ENCODE data around the gene THOC6. TPM values are rescaled to one million over a fixed set of nuclear protein-coding genes. Genes with fewer than 3 reads are reported as not detected.

The THOC6 gene
- total RNA-seq, result 10 to 100 TPM; 33.6 to 58.8 TPM

- ATAC-seq, result peak; percentile 90 to 91
- Mint-ChIP-seq H3K27ac (peak within 1 kb of the TSS; percentile 87 to 90), H3K4me1 (ENCODE audit: low read depth in 2 of 2) (peaks cover 37 to 38% of the 10 kb centered on the region in 2 donors), H3K36me3 (no peaks in the 10 kb centered on the region), H3K9me3 (no peaks in the 10 kb centered on the region), H3K27me3 (peaks cover 0 to under 1% of the 10 kb centered on the region in 2 donors), H3K4me3 (peak within 1 kb of the TSS; percentile 88)
- DNase-seq (ENCODE audit: low spot score), result peak; percentile 97
These were observed at the start of gene THOC6, which contains the start of gene HCFC1R1 for GRCh38 chr16:3023669-3024478. Gene THOC6 (plus strand): TSS chr16:3024035. CDS start chr16:3024327, 292 bp downstream. Gene HCFC1R1 (minus strand): TSS chr16:3023942. CDS start chr16:3023941, 1 bp downstream.

DNA sequence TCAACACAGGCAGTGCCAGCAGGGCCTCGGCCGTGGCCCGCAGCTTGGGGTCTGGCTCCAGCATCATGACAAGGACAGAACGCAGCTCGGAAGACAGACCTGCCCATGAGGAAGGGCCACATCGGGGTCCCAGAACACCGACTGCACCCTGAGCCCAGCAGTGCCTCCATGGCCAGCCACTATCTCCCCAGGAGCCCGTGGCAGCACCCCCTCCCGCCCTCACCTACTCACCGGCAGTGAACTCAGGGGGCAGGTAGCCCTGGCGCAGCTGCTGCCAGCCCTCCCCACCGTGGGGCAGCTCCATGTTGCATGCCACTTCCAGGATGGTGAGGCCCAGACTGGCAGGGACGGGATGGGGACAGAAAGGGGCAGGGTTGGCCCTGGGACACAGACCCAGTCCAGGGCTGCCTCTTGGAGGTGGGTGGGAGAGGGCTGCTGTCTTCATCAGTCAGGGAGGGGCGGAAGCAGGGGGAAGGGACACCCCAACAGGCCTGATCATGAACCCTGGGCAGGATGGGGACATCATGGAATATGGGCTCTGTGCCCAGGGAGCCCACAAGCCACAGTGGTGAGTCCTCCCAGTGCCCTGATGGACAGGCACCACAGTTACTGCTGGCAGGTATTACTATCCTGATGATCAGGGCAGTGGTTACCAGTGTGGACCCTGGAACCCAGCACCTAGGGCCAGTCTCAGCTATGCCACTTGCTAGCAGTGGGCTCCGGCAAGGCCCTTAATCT is 49.3 kb upstream of the THOC6 start:
- Mint-ChIP-seq H3K9me3 (no peaks in the 10 kb centered on the region), H3K4me3 (no peak overlapping the region), H3K36me3 (no peaks in the 10 kb centered on the region), H3K4me1 (ENCODE audit: low read depth in 2 of 2) (peaks cover 8 to 17% of the 10 kb centered on the region in 2 donors), H3K27me3 (no peaks in the 10 kb centered on the region), H3K27ac (no peak overlapping the region)
- DNase-seq (ENCODE audit: low spot score) (no peak), ATAC-seq (no peak)

DNA sequence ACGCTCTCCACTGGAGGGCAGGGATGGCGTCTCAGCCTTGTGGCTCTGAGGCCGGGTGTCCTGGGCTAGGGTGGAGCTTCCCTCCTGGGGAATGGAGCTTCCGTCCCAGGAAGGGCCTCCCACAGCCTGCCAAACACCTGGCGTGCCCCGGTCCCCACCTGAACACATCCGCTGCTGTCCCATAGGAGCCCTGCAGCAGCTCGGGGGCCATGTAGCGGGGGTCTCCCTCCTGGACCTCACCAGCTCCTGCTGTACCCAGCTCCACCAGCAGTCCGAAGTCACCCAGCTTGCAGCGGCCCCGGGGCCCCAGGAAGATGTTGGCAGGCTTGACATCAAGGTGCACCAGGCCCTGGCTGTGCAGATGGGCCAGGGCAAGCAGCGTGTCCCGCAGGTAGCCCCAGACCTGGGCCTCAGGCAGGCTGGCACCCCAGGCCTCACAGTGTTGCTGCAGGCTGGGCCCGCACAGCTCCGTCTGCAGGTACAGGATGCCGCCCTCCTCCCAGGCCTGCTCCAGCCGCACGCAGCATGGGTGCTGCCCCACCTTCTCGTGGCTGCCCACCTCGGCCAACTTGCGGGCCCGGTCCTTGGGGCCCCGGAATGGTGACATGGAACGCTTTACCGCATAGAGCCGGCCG is 48.6 kb upstream of the THOC6 start:
- Mint-ChIP-seq H3K4me3 (no peak overlapping the region), H3K27ac (no peak overlapping the region), H3K36me3 (no peaks in the 10 kb centered on the region), H3K27me3 (no peaks in the 10 kb centered on the region), H3K4me1 (ENCODE audit: low read depth in 2 of 2) (peaks cover 8 to 17% of the 10 kb centered on the region in 2 donors), H3K9me3 (no peaks in the 10 kb centered on the region)
- DNase-seq (ENCODE audit: low spot score) (no peak), ATAC-seq (no peak)

DNA sequence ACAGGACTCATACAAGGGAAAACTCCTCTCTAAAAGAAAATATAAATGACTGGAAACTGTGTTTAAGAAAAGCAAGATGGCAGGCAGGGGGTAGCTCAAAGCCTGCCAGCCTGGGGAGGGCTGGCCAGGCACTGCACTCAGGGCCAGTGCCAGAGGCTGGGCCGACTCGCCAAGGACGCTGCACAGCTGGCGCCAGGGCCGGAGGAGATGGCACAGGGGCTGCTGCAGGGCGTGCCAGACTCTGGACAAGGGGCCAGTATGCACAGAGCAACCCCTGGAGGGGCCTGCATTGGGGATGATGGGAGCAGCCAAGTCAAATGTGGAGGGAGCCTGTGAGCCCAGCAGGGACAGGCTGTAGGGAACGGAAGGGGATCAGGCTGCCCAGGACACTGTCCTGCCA is 47.6 kb upstream of the THOC6 start:
- H3K4me1 Mint-ChIP-seq (ENCODE audit: low read depth in 2 of 2), result peaks cover 6 to 13% of the 10 kb centered on the region in 2 donors
- H3K27ac Mint-ChIP-seq, result no peak overlapping the region
- no peaks in the 10 kb centered on the region for H3K9me3 Mint-ChIP-seq
- ATAC-seq (no peak), DNase-seq (ENCODE audit: low spot score) (no peak)
- H3K36me3 Mint-ChIP-seq, result no peaks in the 10 kb centered on the region
- H3K27me3 Mint-ChIP-seq, result no peaks in the 10 kb centered on the region
- H3K4me3 Mint-ChIP-seq, result no peak overlapping the region

DNA sequence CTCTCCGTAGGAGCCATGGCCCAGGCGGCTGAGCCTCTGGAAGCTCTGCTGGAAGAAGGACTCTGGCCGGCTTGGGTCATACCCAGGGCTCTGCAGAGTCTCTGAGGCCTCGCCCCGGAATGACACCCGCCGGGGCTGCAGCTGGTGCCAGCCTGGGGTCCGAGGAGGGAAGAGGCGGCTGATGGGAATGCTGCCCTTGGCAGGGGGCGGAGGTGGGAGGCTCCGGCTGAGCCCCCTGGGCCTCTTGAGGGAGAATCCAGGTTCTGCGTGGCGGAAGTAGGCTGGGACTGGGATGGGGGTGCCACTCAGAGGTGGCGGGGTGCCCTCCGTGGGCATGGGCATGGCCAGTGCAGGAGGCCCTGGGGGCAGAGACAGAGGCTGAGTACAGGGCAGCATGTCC is 47.2 kb upstream of the THOC6 start:
- ATAC-seq (no peak), DNase-seq (ENCODE audit: low spot score) (no peak)
- Mint-ChIP-seq H3K4me1 (ENCODE audit: low read depth in 2 of 2) (peaks cover 8 to 16% of the 10 kb centered on the region in 2 donors), H3K27ac (no peak overlapping the region), H3K4me3 (no peak overlapping the region), H3K36me3 (no peaks in the 10 kb centered on the region), H3K9me3 (no peaks in the 10 kb centered on the region), H3K27me3 (no peaks in the 10 kb centered on the region)

DNA sequence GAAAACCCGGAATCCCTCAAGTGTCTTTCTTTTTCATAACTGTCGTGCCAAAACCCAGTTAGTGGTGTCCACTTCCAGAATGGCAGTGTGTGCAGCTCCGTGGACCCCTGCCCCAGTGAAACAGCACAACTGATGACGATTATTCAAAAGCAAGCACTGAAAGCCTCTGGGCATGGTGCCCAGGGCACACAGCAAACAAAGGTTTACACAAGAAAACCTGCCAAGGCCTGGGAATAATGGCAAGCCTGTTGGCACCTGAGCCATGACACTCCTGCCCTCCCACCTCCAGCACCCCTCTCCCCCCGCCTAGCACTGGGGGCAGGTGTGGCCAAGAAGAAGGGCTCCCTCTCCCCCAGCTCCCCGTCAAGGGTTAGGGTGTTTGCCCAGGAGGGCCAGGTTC is 46.4 kb upstream of the THOC6 start:
- DNase-seq (ENCODE audit: low spot score) (no peak), ATAC-seq (no peak)
- no peak overlapping the region for H3K27ac Mint-ChIP-seq
- peaks cover 6 to 15% of the 10 kb centered on the region in 2 donors for H3K4me1 Mint-ChIP-seq (ENCODE audit: low read depth in 2 of 2)
- no peak overlapping the region for H3K4me3 Mint-ChIP-seq
- no peaks in the 10 kb centered on the region for H3K9me3 Mint-ChIP-seq
- no peaks in the 10 kb centered on the region for H3K36me3 Mint-ChIP-seq
- H3K27me3 Mint-ChIP-seq, result no peaks in the 10 kb centered on the region

DNA sequence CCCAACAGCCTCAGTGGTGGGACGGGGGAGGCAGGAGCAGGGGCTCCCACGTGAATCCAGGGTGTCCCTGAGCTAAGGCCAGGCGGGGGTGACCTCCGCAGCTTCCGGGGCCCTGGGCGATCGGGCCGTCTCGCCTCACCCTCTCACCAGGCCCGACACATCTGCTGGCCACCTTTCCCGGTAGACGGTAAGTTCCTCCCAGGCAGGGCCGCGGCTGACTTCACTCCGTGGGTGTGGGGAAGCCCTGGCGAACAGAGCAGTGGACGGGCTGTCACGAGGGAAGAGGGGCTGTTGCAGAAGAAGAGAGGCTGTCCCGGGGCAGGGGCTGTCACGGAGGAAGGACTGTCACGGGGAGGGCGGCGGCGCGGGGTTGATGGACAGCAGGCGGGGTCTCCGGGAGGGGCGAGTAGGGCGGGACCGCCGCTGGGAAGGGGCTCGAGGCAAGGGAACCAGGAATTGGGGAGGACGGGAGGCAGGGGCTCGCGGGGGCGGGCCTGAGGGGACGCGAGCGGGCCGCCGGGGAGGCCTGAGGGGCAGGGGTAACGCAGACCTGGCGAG is 44.1 kb upstream of the THOC6 start:
- Mint-ChIP-seq H3K9me3 (no peaks in the 10 kb centered on the region), H3K4me3 (peak overlapping the region; percentile 69), H3K27me3 (no peaks in the 10 kb centered on the region), H3K4me1 (ENCODE audit: low read depth in 2 of 2) (peaks cover 10 to 19% of the 10 kb centered on the region in 2 donors), H3K36me3 (no peaks in the 10 kb centered on the region), H3K27ac (peak overlapping the region in 1 of 2 donors; percentile 49)
- ATAC-seq (peak in 1 of 2 donors; percentile 14), DNase-seq (ENCODE audit: low spot score) (no peak)

GRCh38 chr16:2980227-2981176 is 43.3 kb upstream of the THOC6 start, which contains the start of gene PKMYT1:
Gene PKMYT1 (minus strand): TSS chr16:2980446. CDS start chr16:2979657, 789 bp downstream.
- Mint-ChIP-seq H3K4me1 (ENCODE audit: low read depth in 2 of 2) (peaks cover 10 to 19% of the 10 kb centered on the region in 2 donors), H3K36me3 (no peaks in the 10 kb centered on the region), H3K27me3 (no peaks in the 10 kb centered on the region), H3K4me3 (peak within 1 kb of the TSS; percentile 69), H3K27ac (peak within 1 kb of the TSS; percentile 77 to 80), H3K9me3 (no peaks in the 10 kb centered on the region)
- ATAC-seq (peak; percentile 93 to 95), DNase-seq (ENCODE audit: low spot score) (peak; percentile 95)

GRCh38 chr16:2981177-2981898 is 42.5 kb upstream of the THOC6 start:
- peak overlapping the region; percentile 77 to 80 for H3K27ac Mint-ChIP-seq
- H3K9me3 Mint-ChIP-seq, result no peaks in the 10 kb centered on the region
- no peak for DNase-seq (ENCODE audit: low spot score)
- H3K4me3 Mint-ChIP-seq, result peak overlapping the region; percentile 69
- H3K27me3 Mint-ChIP-seq, result no peaks in the 10 kb centered on the region
- peaks cover 10 to 19% of the 10 kb centered on the region in 2 donors for H3K4me1 Mint-ChIP-seq (ENCODE audit: low read depth in 2 of 2)
- H3K36me3 Mint-ChIP-seq, result no peaks in the 10 kb centered on the region
- no peak for ATAC-seq

- ATAC-seq (no peak), DNase-seq (ENCODE audit: low spot score) (no peak)
- Mint-ChIP-seq H3K27ac (peak overlapping the region; percentile 77 to 80), H3K9me3 (no peaks in the 10 kb centered on the region), H3K36me3 (no peaks in the 10 kb centered on the region), H3K4me3 (peak overlapping the region; percentile 69), H3K4me1 (ENCODE audit: low read depth in 2 of 2) (peaks cover 10 to 19% of the 10 kb centered on the region in 2 donors), H3K27me3 (no peaks in the 10 kb centered on the region)
These were observed 42.0 kb upstream of the THOC6 start for GRCh38 chr16:2981899-2982250.

GRCh38 chr16:2982402-2982801 is 41.4 kb upstream of the THOC6 start:
- H3K27me3 Mint-ChIP-seq, result no peaks in the 10 kb centered on the region
- H3K9me3 Mint-ChIP-seq, result no peaks in the 10 kb centered on the region
- peak overlapping the region; percentile 69 for H3K4me3 Mint-ChIP-seq
- H3K4me1 Mint-ChIP-seq (ENCODE audit: low read depth in 2 of 2), result peaks cover 10 to 19% of the 10 kb centered on the region in 2 donors
- H3K36me3 Mint-ChIP-seq, result no peaks in the 10 kb centered on the region
- H3K27ac Mint-ChIP-seq, result peak overlapping the region in 1 of 2 donors; percentile 80
- ATAC-seq, result no peak
- DNase-seq (ENCODE audit: low spot score), result no peak

- DNase-seq (ENCODE audit: low spot score), result peak; percentile 75
These were observed 40.1 kb upstream of the THOC6 start for GRCh38 chr16:2983706-2984136.

More at GRCh38 chr16:2983706-2984136, 40.1 kb upstream of the THOC6 start:
- H3K36me3 Mint-ChIP-seq, result no peaks in the 10 kb centered on the region
- peak overlapping the region; percentile 69 for H3K4me3 Mint-ChIP-seq
- no peak overlapping the region for H3K27ac Mint-ChIP-seq
- peaks cover 10 to 19% of the 10 kb centered on the region in 2 donors for H3K4me1 Mint-ChIP-seq (ENCODE audit: low read depth in 2 of 2)
- no peaks in the 10 kb centered on the region for H3K9me3 Mint-ChIP-seq
- H3K27me3 Mint-ChIP-seq, result no peaks in the 10 kb centered on the region
- peak; percentile 63 to 77 for ATAC-seq

Measured in natural killer cell treated with Interleukin-12 subunit alpha and Interleukin-12 subunit beta and Interleukin-15 and Interleukin-18, amount 100 ng/mL, for 72 hours (primary cell).